ENCODE measurements around the gene RAB44. TPM values are rescaled to one million over a fixed set of nuclear protein-coding genes. Genes with fewer than 3 reads are reported as not detected.
A peak's percentile ranks its signal among the peaks of the same experiment; 100 is the strongest.

The RAB44 gene
- total and polyA plus RNA-seq, 9 donors = 0.04 to 0.15 (median 0.12) TPM; not detected in 3

- Histone ChIP-seq H3K27me3 (no peaks in the 10 kb centered on the region), H3K27ac (peak overlapping the region; percentile 57 to 99), H3K4me1 (ENCODE audit: insufficient read depth) (peaks cover 8% of the 10 kb centered on the region), H3K36me3 (no peaks in the 10 kb centered on the region), H3K4me3 (no peak overlapping the region), H3K9me3 (no peaks in the 10 kb centered on the region)
- intact Hi-C loops (cut with DNase I) = loop anchor here in 1 of 4 donors (5.0 kb wide), 1 partner anchor 35 kb away; no protein-coding TSS in a partner anchor
- no peak for DNase-seq
- TF ChIP-seq, protein P1, sequence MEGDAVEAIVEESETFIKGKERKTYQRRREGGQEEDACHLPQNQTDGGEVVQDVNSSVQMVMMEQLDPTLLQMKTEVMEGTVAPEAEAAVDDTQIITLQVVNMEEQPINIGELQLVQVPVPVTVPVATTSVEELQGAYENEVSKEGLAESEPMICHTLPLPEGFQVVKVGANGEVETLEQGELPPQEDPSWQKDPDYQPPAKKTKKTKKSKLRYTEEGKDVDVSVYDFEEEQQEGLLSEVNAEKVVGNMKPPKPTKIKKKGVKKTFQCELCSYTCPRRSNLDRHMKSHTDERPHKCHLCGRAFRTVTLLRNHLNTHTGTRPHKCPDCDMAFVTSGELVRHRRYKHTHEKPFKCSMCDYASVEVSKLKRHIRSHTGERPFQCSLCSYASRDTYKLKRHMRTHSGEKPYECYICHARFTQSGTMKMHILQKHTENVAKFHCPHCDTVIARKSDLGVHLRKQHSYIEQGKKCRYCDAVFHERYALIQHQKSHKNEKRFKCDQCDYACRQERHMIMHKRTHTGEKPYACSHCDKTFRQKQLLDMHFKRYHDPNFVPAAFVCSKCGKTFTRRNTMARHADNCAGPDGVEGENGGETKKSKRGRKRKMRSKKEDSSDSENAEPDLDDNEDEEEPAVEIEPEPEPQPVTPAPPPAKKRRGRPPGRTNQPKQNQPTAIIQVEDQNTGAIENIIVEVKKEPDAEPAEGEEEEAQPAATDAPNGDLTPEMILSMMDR (IDR thresholded peaks at IDR 0.05) = no peak
- TF ChIP-seq EP300 (IDR thresholded peaks at IDR 0.05) (no peak), POLR2A (IDR thresholded peaks at IDR 0.05) (no peak)
- 52 to 60% (median 54%) methylated on average over 7 of the region's 7 CpGs for WGBS, 3 donors
Observed at GRCh38 chr6:36677059-36677749, 20.4 kb upstream of the RAB44 start.

DNA sequence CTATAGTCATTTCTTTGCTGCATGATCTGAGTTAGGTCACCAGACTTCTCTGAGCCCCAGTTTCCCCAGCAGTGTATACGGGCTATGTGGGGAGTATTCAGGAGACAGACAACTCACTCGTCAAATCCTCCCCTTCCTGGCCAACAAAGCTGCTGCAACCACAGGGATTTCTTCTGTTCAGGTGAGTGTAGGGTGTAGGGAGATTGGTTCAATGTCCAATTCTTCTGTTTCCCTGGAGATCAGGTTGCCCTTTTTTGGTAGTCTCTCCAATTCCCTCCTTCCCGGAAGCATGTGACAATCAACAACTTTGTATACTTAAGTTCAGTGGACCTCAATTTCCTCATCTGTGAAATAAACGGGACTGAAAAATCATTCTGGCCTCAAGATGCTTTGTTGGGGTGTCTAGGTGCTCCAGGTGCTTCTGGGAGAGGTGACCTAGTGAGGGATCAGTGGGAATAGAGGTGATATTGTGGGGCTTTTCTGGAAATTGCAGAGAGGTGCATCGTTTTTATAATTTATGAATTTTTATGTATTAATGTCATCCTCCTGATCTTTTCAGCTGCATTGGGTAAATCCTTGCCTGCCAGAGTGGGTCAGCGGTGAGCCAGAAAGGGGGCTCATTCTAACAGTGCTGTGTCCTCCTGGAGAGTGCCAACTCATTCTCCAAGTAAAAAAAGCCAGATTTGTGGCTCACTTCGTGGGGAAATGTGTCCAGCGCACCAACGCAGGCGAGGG is 19.7 kb upstream of the RAB44 start:
- no peak for TF ChIP-seq EP300 (IDR thresholded peaks at IDR 0.05)
- TF ChIP-seq, protein P1 (IDR thresholded peaks at IDR 0.05) = no peak
- no peak for TF ChIP-seq POLR2A (IDR thresholded peaks at IDR 0.05)
- 18 to 24% (median 23%) methylated on average over 10 of the region's 10 CpGs for WGBS, 3 donors
- Histone ChIP-seq H3K4me3 (peak overlapping the region; percentile 95), H3K27ac (peak overlapping the region; percentile 94 to 99), H3K4me1 (ENCODE audit: insufficient read depth) (peaks cover 13% of the 10 kb centered on the region), H3K27me3 (no peaks in the 10 kb centered on the region), H3K36me3 (no peaks in the 10 kb centered on the region), H3K9me3 (no peaks in the 10 kb centered on the region)
- intact Hi-C loops (cut with DNase I) = loop anchor here in 3 of 4 donors (2.0 to 5.0 kb wide), 3 partner anchors 36 to 53 kb away; no protein-coding TSS in a partner anchor
- DNase-seq = no peak

DNA sequence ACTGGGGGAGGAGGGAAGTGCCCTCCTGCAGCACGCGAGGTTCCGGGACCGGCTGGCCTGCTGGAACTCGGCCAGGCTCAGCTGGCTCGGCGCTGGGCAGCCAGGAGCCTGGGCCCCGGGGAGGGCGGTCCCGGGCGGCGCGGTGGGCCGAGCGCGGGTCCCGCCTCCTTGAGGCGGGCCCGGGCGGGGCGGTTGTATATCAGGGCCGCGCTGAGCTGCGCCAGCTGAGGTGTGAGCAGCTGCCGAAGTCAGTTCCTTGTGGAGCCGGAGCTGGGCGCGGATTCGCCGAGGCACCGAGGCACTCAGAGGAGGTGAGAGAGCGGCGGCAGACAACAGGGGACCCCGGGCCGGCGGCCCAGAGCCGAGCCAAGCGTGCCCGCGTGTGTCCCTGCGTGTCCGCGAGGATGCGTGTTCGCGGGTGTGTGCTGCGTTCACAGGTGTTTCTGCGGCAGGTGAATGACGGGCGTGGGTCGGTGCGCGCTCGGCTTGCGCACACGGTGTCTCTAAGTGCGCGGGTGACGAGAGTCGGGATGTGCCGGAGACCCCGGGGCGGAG is 19.1 kb upstream of the RAB44 start, which contains the start of gene CDKN1A:
TSS of gene CDKN1A (plus strand) at position 227 of the 555 bp plus-strand sequence. CDS start 5,388 bp downstream, outside the sequence.
- H3K27me3 ChIP-seq = no peaks in the 10 kb centered on the region
- H3K9me3 ChIP-seq = no peaks in the 10 kb centered on the region
- no peaks in the 10 kb centered on the region for H3K36me3 ChIP-seq
- TF ChIP-seq, protein P1 (IDR thresholded peaks at IDR 0.05) = peak; percentile 9 to 50 (median 25)
- TF ChIP-seq EP300 (IDR thresholded peaks at IDR 0.05) (no peak), POLR2A (IDR thresholded peaks at IDR 0.05) (peak; percentile 98)
- WGBS, 3 donors = 0% methylated on average over 10 to 63 of the region's 63 CpGs
- H3K4me3 ChIP-seq = peak within 1 kb of the TSS; percentile 95
- peak within 1 kb of the TSS; percentile 94 to 99 for H3K27ac ChIP-seq
- H3K4me1 ChIP-seq (ENCODE audit: insufficient read depth) = peaks cover 14% of the 10 kb centered on the region
- intact Hi-C loops (cut with DNase I) = loop anchor here in 3 of 4 donors (2.0 to 5.0 kb wide), 3 partner anchors 36 to 54 kb away; no protein-coding TSS in a partner anchor
- peak; percentile 91 to 95 (median 93) for DNase-seq
